HL-60 (cell line): Measurements from ENCODE around the gene GPR32.

Source experiments
- DNase-seq, 2 experiments: peaks; one replicate each; pipeline ENCODE4 v3.0.0-alpha.2; 2010 to 2020; ENCODE audit warnings: low read depth in 1 of 2, low spot score in 1 of 2
- H3K27ac ChIP-seq: fragments of 250-450 bp; sonication (Bioruptor Pico); replicated peaks from 2 replicates; pipeline ENCODE4 v1.5.1; 2020; ENCODE audit warnings: mild to moderate bottlenecking, moderate library complexity
- H3K27me3 ChIP-seq: fragments of 250-450 bp; sonication (Bioruptor Pico); 2 replicates; pipeline ENCODE4 v1.5.1; 2021; ENCODE audit warnings: mild to moderate bottlenecking, moderate library complexity; ENCODE audit not compliant: insufficient read depth, poor library complexity, severe bottlenecking
- H3K4me3 ChIP-seq: replicated peaks from 2 replicates; pipeline ENCODE4 v1.5.1; 2011; ENCODE audit warnings: mild to moderate bottlenecking, control low read depth, low read length; ENCODE audit not compliant: insufficient read depth
- CTCF ChIP-seq: IDR thresholded peaks from one replicate; pipeline ENCODE4 v1.5.1; 2011; ENCODE audit warnings: low read length, control low read depth, inconsistent platforms; ENCODE audit not compliant: insufficient read depth
- GABPA ChIP-seq: IDR thresholded peaks from 2 replicates; pipeline ENCODE4 v1.6.1; 2012; ENCODE audit warnings: low read depth
- POLR2AphosphoS5 ChIP-seq: IDR thresholded peaks from 2 replicates; pipeline ENCODE4 v1.6.1; 2012; ENCODE audit warnings: low read depth
- REST ChIP-seq: IDR thresholded peaks from 2 replicates; pipeline ENCODE4 v1.6.1; 2012; ENCODE audit warnings: low read depth; ENCODE audit not compliant: insufficient replicate concordance
- SPI1 ChIP-seq: IDR thresholded peaks from 2 replicates; pipeline ENCODE4 v1.6.1; 2012; ENCODE audit warnings: low read depth, mild to moderate bottlenecking, borderline replicate concordance

The GPR32 gene

GRCh38 chr19:50739132-50739913, 30.9 kb upstream of the GPR32 start:
- Histone ChIP-seq H3K27me3 (peaks cover 4% of the 10 kb centered on the region), H3K4me3 (no peak overlapping the region), H3K27ac (no peak overlapping the region)
- DNase-seq = no peak
- TF ChIP-seq GABPA = no peak
- TF ChIP-seq SPI1 = no peak
- TF ChIP-seq REST = no peak
- TF ChIP-seq POLR2AphosphoS5 = no peak
- TF ChIP-seq CTCF = no peak

GRCh38 chr19:50739914-50740426, 30.3 kb upstream of the GPR32 start:
- Histone ChIP-seq H3K4me3 (no peak overlapping the region), H3K27ac (no peak overlapping the region), H3K27me3 (peaks cover 4% of the 10 kb centered on the region)
- TF ChIP-seq GABPA = no peak
- no peak for TF ChIP-seq CTCF
- no peak for TF ChIP-seq POLR2AphosphoS5
- no peak for TF ChIP-seq REST
- no peak for TF ChIP-seq SPI1
- no peak for DNase-seq

GRCh38 chr19:50741179-50741933, 28.9 kb upstream of the GPR32 start:
- TF ChIP-seq GABPA = no peak
- no peak for TF ChIP-seq REST
- no peak for TF ChIP-seq CTCF
- no peak for TF ChIP-seq SPI1
- no peak for TF ChIP-seq POLR2AphosphoS5
- no peak for DNase-seq
- no peak overlapping the region for H3K27ac ChIP-seq
- H3K4me3 ChIP-seq = no peak overlapping the region
- peaks cover 4% of the 10 kb centered on the region for H3K27me3 ChIP-seq
